ENCODE data around the gene FEZF1. TPM values are rescaled to one million over a fixed set of nuclear protein-coding genes. Genes with fewer than 3 reads are reported as not detected.

FEZF1 gene
- total RNA-seq, 6 experiments from 2014 or later: not detected

DNA sequence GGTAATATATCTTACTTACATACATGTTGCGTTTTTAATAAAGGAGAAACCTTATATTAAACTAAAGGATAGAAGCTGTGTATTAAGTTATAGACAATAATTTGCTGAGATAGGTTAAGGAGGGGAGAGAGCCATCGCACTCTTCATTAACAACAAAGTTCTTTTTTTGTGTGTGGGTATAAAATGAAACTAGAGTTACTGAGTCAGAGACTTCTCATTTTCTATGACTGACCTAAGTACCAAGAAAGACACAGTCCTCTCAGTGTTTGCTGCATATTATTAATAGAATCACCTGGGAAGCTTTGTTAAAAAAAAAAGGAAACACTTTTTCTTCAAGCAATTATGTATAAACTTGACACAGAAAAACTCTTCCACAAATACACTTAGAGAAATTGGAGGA, 31.4 kb downstream of the FEZF1 start:
- TF ChIP-seq, protein P1, sequence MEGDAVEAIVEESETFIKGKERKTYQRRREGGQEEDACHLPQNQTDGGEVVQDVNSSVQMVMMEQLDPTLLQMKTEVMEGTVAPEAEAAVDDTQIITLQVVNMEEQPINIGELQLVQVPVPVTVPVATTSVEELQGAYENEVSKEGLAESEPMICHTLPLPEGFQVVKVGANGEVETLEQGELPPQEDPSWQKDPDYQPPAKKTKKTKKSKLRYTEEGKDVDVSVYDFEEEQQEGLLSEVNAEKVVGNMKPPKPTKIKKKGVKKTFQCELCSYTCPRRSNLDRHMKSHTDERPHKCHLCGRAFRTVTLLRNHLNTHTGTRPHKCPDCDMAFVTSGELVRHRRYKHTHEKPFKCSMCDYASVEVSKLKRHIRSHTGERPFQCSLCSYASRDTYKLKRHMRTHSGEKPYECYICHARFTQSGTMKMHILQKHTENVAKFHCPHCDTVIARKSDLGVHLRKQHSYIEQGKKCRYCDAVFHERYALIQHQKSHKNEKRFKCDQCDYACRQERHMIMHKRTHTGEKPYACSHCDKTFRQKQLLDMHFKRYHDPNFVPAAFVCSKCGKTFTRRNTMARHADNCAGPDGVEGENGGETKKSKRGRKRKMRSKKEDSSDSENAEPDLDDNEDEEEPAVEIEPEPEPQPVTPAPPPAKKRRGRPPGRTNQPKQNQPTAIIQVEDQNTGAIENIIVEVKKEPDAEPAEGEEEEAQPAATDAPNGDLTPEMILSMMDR (IDR thresholded peaks at IDR 0.05): no peak
- no peak for DNase-seq
- Mint-ChIP-seq H3K27me3 (ENCODE audit: insufficient read depth) (no peaks in the 10 kb centered on the region), H3K9me3 (peaks cover 7% of the 10 kb centered on the region; the same call in 1 of the 2 replicates), H3K4me1 (ENCODE audit: low read depth) (no peaks in the 10 kb centered on the region), H3K36me3 (ENCODE audit: low read depth) (no peaks in the 10 kb centered on the region), H3K27ac (no peak overlapping the region), H3K4me3 (no peak overlapping the region)

DNA sequence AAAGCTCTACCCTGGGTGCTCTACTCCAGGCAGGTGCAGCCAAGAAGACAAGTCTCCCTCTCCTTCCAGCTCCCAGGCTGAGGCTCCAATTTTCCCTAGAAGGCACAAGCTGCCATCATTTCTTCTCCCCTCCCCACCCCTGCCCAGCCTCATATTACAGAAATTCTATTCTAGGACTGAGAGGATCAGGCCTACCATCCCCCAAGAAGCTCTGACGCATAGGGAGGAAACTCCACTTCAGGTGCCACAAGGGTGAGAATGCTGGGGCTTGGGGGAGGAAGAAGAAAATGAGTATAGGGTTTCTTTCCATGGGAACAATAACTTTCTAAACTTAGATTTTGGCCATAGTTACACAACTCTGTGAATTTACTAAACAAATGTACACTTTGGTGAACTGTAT, 35.3 kb downstream of the FEZF1 start:
- H3K36me3 Mint-ChIP-seq (ENCODE audit: low read depth): no peaks in the 10 kb centered on the region
- H3K27me3 Mint-ChIP-seq (ENCODE audit: insufficient read depth): no peaks in the 10 kb centered on the region; the same call in 1 of the 2 replicates
- TF ChIP-seq, protein P1 (IDR thresholded peaks at IDR 0.05): no peak
- H3K27ac Mint-ChIP-seq: no peak overlapping the region
- H3K4me3 Mint-ChIP-seq: no peak overlapping the region
- no peaks in the 10 kb centered on the region for H3K4me1 Mint-ChIP-seq (ENCODE audit: low read depth)
- H3K9me3 Mint-ChIP-seq: peaks cover 10% of the 10 kb centered on the region
- no peak for DNase-seq

DNA sequence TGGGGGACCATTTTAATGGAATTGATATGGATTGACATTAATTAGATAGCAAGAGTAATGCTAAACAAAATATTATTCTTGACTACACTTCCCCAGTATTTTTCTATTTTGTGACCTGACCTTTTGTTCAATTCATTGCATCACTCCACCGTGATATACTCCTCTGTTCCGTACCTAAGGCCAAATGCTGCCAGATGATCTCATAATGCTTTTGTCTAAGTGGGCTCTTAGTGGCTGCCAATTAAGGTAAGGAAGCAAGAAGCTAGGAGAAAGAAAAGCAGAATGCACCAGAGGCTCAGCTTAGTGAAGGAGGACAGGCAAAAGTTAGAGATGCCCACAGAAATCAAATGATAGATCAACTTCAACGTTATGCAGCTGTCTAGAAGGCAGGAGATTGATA, 36.4 kb downstream of the FEZF1 start:
- DNase-seq: no peak
- no peak overlapping the region for H3K27ac Mint-ChIP-seq
- no peaks in the 10 kb centered on the region for H3K4me1 Mint-ChIP-seq (ENCODE audit: low read depth)
- H3K9me3 Mint-ChIP-seq: peaks cover 10% of the 10 kb centered on the region
- no peak overlapping the region for H3K4me3 Mint-ChIP-seq
- no peaks in the 10 kb centered on the region; the same call in 1 of the 2 replicates for H3K27me3 Mint-ChIP-seq (ENCODE audit: insufficient read depth)
- H3K36me3 Mint-ChIP-seq (ENCODE audit: low read depth): no peaks in the 10 kb centered on the region
- TF ChIP-seq, protein P1 (IDR thresholded peaks at IDR 0.05): no peak

DNA sequence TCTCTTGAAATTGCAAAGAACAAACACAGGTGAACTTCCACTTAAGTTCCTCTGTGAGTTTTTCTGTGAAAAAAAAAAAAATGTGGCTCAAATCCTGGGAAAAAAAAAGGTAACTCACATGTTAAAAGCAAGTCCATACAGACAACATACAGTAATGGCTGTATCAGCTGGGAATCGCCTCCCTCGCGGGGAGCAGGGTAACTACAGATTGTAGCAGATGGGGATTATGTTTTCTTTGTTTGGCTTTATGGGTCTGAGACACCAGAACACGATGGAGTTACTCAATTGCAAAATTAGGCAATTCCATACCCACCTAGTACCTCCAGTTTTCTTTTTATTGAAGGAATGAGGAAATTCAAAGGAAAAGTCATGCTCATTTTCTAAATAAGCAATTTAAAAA, 42.3 kb downstream of the FEZF1 start:
- peaks cover 1% of the 10 kb centered on the region for H3K27me3 Mint-ChIP-seq (ENCODE audit: insufficient read depth)
- no peak overlapping the region for H3K4me3 Mint-ChIP-seq
- H3K36me3 Mint-ChIP-seq (ENCODE audit: low read depth): no peaks in the 10 kb centered on the region
- TF ChIP-seq, protein P1 (IDR thresholded peaks at IDR 0.05): no peak
- no peak for DNase-seq
- no peaks in the 10 kb centered on the region for H3K4me1 Mint-ChIP-seq (ENCODE audit: low read depth)
- H3K9me3 Mint-ChIP-seq: peaks cover 17% of the 10 kb centered on the region
- H3K27ac Mint-ChIP-seq: no peak overlapping the region

DNA sequence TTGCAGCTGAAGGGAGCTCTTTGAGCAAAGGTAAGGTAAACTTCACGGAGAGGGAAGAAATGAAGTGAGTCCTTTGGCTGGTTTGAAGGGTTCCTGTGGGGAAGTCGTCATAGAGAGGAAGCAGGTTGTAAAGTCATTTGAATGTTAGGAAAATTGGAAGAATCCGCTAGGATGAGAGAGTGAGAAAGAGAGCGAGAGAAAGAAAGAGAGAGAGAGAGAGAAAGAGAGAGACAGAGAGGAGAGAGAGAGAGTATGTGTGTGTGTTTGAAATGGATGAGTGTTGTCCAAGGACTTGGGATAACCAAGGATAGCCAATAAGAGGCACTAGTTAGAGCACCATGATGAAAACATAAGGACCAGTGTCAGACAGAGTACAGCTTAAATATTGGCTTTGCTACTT, 43.1 kb downstream of the FEZF1 start:
- H3K4me1 Mint-ChIP-seq (ENCODE audit: low read depth): no peaks in the 10 kb centered on the region
- H3K27me3 Mint-ChIP-seq (ENCODE audit: insufficient read depth): peaks cover 1% of the 10 kb centered on the region; the same call in 1 of the 2 replicates
- DNase-seq: no peak
- H3K4me3 Mint-ChIP-seq: no peak overlapping the region
- no peaks in the 10 kb centered on the region for H3K36me3 Mint-ChIP-seq (ENCODE audit: low read depth)
- H3K27ac Mint-ChIP-seq: no peak overlapping the region
- H3K9me3 Mint-ChIP-seq: peaks cover 10% of the 10 kb centered on the region
- TF ChIP-seq, protein P1 (IDR thresholded peaks at IDR 0.05): no peak

DNA sequence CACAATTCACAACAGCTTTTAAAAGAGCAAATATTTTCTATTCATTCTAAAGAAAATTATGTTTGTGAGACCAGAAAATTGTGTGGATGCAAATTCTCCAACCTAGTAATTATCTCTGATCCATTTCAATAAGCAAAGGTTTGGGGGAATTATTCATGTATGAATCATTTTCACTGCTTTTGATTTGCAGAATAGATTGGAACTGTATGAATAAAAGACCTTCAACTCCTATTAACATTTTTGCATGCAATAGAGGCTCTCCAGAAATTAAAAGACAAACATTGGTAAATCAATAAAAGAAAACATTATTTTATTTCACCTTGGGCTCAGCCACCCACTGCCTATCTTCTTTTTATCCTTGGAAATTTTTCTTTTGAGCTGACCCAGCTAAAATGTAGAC, 43.5 kb downstream of the FEZF1 start:
- Mint-ChIP-seq H3K4me1 (ENCODE audit: low read depth) (no peaks in the 10 kb centered on the region), H3K4me3 (no peak overlapping the region), H3K27me3 (ENCODE audit: insufficient read depth) (peaks cover 1% of the 10 kb centered on the region; the same call in 1 of the 2 replicates), H3K9me3 (peaks cover 11% of the 10 kb centered on the region), H3K27ac (no peak overlapping the region), H3K36me3 (ENCODE audit: low read depth) (no peaks in the 10 kb centered on the region)
- TF ChIP-seq, protein P1 (IDR thresholded peaks at IDR 0.05): no peak
- no peak for DNase-seq
